Gastroesophageal sphincter (tissue), 4 donors: ENCODE measurements around the gene ACOT12. TPM values are rescaled to one million over a fixed set of nuclear protein-coding genes. Genes with fewer than 3 reads are reported as not detected.
"Not testable (repeated sequence)": the region's sequence is repeated elsewhere in the genome, so short reads cannot be mapped to it uniquely, and the experiment has no call there.

Experiments
- ATAC-seq: fragments of 150-250 bp; one replicate; pipeline ENCODE4 v1.9.1; 2016; ENCODE audit warnings: mild to moderate bottlenecking, moderate library complexity
- H3K27ac ChIP-seq, 4 donors: fragments of 200-600 bp; sonication (generic) in 3 of 4; 1 replicate in 3 of 4; 2 replicates in 1 of 4; pipeline ENCODE4 v1.5.1; 2016 to 2019
- H3K27me3 ChIP-seq: fragments of 200-600 bp; sonication (generic); one replicate; pipeline ENCODE4 v1.5.1; 2019
- H3K36me3 ChIP-seq, 2 donors: fragments of 200-600 bp; sonication (generic); one replicate each; pipeline ENCODE4 v1.5.1; 2019; ENCODE audit warnings: control low read depth in 1 of 2
- H3K4me1 ChIP-seq, 3 donors: fragments of 200-600 bp; sonication (generic); 1 replicate in 2 of 3; 2 replicates in 1 of 3; pipeline ENCODE4 v1.5.1; 2016 to 2019; ENCODE audit warnings: control low read depth in 2 of 3
- H3K4me3 ChIP-seq, 2 donors: fragments of 200-600 bp; sonication (generic); one replicate each; pipeline ENCODE4 v1.5.1; 2019; ENCODE audit warnings: mild to moderate bottlenecking in 1 of 2, moderate library complexity in 1 of 2
- H3K9me3 ChIP-seq, 3 donors: fragments of 200-600 bp; sonication (generic); one replicate each; pipeline ENCODE4 v1.5.1; 2017 to 2019; ENCODE audit warnings: control low read depth in 2 of 3
- CTCF ChIP-seq, 4 experiments: fragments of 200-600 bp in 2 of 4; fragments of 450-650 bp in 2 of 4; sonication (generic) in 1 of 4; IDR thresholded peaks; one replicate each; pipeline ENCODE4 v1.5.1; 2017 to 2019; ENCODE audit warnings: antibody characterized with exemption in 4 of 4, mild to moderate bottlenecking in 2 of 4, moderate library complexity in 2 of 4
- EP300 ChIP-seq: sonication (generic); formaldehyde crosslinking; IDR thresholded peaks from one replicate; pipeline ENCODE4 v1.6.1; 2017; ENCODE audit warnings: antibody characterized with exemption, mild to moderate bottlenecking
- POLR2A ChIP-seq, 2 donors: fragments of 450-650 bp; IDR thresholded peaks; one replicate each; pipeline ENCODE4 v1.6.1; 2017; ENCODE audit warnings: antibody characterized with exemption in 2 of 2, mild to moderate bottlenecking in 2 of 2, moderate library complexity in 1 of 2
- POLR2AphosphoS5 ChIP-seq: sonication (generic); formaldehyde crosslinking; IDR thresholded peaks from one replicate; pipeline ENCODE4 v1.6.1; 2017; ENCODE audit warnings: antibody characterized with exemption
- WGBS, 2 donors: methylation state at CpG; one replicate each; pipeline ENCODE4 v1.1.5; 2018; ENCODE audit warnings: low coverage in 1 of 2; 5-methylcytosine and 5-hydroxymethylcytosine counted together
- total RNA-seq, 4 donors: library from RNA; depleted of rRNA; stranded (reverse); fragments of >200 nt; gene quantifications; one replicate each; pipeline ENCODE4 v1.1.0, GENCODE V29; 2016

Gene ACOT12
- total RNA-seq, 4 donors from 2014 or later = not detected

GRCh38 chr5:81408496-81408895 is 14.6 kb upstream of the ACOT12 start:
- Histone ChIP-seq H3K9me3 (no peaks in the 10 kb centered on the region), H3K27ac (no peak overlapping the region), H3K4me3 (no peak overlapping the region), H3K4me1 (no peaks in the 10 kb centered on the region), H3K36me3 (peaks cover 0 to 13% of the 10 kb centered on the region in 2 donors), H3K27me3 (no peaks in the 10 kb centered on the region)
- WGBS, 2 donors = 58 to 80% methylated on average over 1 of the region's 1 CpG
- no peak for TF ChIP-seq EP300
- no peak for TF ChIP-seq POLR2AphosphoS5
- no peak for TF ChIP-seq POLR2A (IDR thresholded peaks at IDR 0.05)
- TF ChIP-seq CTCF (IDR thresholded peaks at IDR 0.05) = no peak
- ATAC-seq = no peak

- peaks cover 0 to 13% of the 10 kb centered on the region in 2 donors for H3K36me3 ChIP-seq
- H3K27ac ChIP-seq, H3K4me3 ChIP-seq, H3K9me3 ChIP-seq, H3K4me1 ChIP-seq, H3K27me3 ChIP-seq, ATAC-seq: not testable (repeated sequence)
- WGBS, 2 donors = 72 to 79% methylated on average over 3 to 4 of the region's 4 CpGs
Observed at GRCh38 chr5:81407811-81408210, 13.9 kb upstream of the ACOT12 start.

- Histone ChIP-seq H3K27ac (no peak overlapping the region), H3K9me3 (no peaks in the 10 kb centered on the region), H3K4me3 (no peak overlapping the region), H3K36me3 (peaks cover 0 to 13% of the 10 kb centered on the region in 2 donors), H3K27me3 (no peaks in the 10 kb centered on the region), H3K4me1 (no peaks in the 10 kb centered on the region)
- TF ChIP-seq POLR2A (IDR thresholded peaks at IDR 0.05) (no peak), CTCF (IDR thresholded peaks at IDR 0.05) (no peak), EP300 (no peak), POLR2AphosphoS5 (no peak)
- no peak for ATAC-seq
- WGBS, 2 donors = 80 to 85% methylated on average over 6 to 7 of the region's 7 CpGs
Observed at GRCh38 chr5:81405126-81405891, 11.4 kb upstream of the ACOT12 start.

GRCh38 chr5:81402192-81402930 is 8.4 kb upstream of the ACOT12 start:
- WGBS, 2 donors = 10 to 29% methylated on average over 1 to 2 of the region's 2 CpGs
- Histone ChIP-seq H3K9me3 (no peaks in the 10 kb centered on the region), H3K4me1 (no peaks in the 10 kb centered on the region), H3K4me3 (no peak overlapping the region), H3K36me3 (peaks cover 0 to under 1% of the 10 kb centered on the region in 2 donors), H3K27ac (no peak overlapping the region), H3K27me3 (no peaks in the 10 kb centered on the region)
- TF ChIP-seq POLR2A (IDR thresholded peaks at IDR 0.05) = no peak
- TF ChIP-seq CTCF (IDR thresholded peaks at IDR 0.05) = no peak
- TF ChIP-seq EP300 = no peak
- TF ChIP-seq POLR2AphosphoS5 = no peak
- no peak for ATAC-seq

- H3K4me1 ChIP-seq = no peaks in the 10 kb centered on the region
- no peak for TF ChIP-seq POLR2AphosphoS5
- TF ChIP-seq CTCF (IDR thresholded peaks at IDR 0.05) = no peak
- no peak for TF ChIP-seq POLR2A (IDR thresholded peaks at IDR 0.05)
- no peak for TF ChIP-seq EP300
- no peaks in the 10 kb centered on the region for H3K9me3 ChIP-seq
- ATAC-seq = no peak
- no CpG with 5 or more reads among the region's 11 CpGs for WGBS, 2 donors
- H3K27me3 ChIP-seq = no peaks in the 10 kb centered on the region
- H3K4me3 ChIP-seq = no peak overlapping the region
- no peak overlapping the region for H3K27ac ChIP-seq
- H3K36me3 ChIP-seq = no peaks in the 10 kb centered on the region
Observed at GRCh38 chr5:81401266-81401665, 7.3 kb upstream of the ACOT12 start.
